ENCODE data around the gene LIN28B.

DNA sequence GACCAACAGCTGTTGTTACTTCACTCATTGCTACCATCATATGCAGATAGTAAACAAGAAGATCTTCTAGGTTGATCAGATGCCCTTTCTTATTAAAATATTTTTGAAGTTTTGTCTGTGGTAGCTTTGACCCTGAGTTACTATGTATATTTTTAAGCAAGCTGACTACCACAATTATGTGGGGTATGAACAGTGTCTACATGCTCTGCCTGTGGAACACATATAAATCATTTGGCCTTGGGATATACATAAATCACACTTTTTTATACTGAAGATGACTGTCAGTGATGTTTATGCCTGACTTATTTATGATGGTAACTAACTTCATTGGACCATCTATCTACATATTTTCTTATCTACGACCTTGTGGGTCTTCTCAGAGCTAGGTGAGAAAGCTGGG lies 44.2 kb downstream of the LIN28B start:
- TF ChIP-seq, protein P1, sequence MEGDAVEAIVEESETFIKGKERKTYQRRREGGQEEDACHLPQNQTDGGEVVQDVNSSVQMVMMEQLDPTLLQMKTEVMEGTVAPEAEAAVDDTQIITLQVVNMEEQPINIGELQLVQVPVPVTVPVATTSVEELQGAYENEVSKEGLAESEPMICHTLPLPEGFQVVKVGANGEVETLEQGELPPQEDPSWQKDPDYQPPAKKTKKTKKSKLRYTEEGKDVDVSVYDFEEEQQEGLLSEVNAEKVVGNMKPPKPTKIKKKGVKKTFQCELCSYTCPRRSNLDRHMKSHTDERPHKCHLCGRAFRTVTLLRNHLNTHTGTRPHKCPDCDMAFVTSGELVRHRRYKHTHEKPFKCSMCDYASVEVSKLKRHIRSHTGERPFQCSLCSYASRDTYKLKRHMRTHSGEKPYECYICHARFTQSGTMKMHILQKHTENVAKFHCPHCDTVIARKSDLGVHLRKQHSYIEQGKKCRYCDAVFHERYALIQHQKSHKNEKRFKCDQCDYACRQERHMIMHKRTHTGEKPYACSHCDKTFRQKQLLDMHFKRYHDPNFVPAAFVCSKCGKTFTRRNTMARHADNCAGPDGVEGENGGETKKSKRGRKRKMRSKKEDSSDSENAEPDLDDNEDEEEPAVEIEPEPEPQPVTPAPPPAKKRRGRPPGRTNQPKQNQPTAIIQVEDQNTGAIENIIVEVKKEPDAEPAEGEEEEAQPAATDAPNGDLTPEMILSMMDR (IDR thresholded peaks at IDR 0.05; ENCODE audit: borderline replicate concordance, extremely low read depth, low read length, poor library complexity, severe bottlenecking): no peak
- TF ChIP-seq EZH2 (IDR thresholded peaks at IDR 0.05; ENCODE audit: borderline replicate concordance, low read depth, low read length, severe bottlenecking): no peak

Data from DND-41 (cell line).